GM19438 (cell line): ENCODE results near the gene SCN8A.

Experiments
- ATAC-seq: cut with Tn5 transposase; IDR thresholded peaks from one replicate; pipeline ENCODE4 v1.9.1; 2021; ENCODE audit warnings: low read depth; ENCODE audit not compliant: unreplicated experiment

Gene SCN8A

DNA sequence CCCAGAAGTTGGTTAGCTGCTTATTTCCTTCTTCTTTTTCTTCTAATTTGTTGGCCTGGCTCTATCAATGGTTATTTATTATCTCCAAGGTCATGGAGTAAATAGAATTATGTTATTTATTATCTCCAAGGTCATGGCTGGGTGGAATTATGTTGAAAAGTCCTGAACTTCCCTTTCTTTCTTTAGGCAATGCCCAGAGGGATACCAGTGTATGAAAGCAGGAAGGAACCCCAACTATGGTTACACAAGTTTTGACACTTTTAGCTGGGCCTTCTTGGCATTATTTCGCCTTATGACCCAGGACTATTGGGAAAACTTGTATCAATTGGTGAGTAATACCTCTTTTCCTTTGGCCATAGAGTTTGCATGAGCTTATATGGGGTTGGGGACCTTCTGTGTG, 111.6 kb downstream of the SCN8A start:
- no peak for ATAC-seq

DNA sequence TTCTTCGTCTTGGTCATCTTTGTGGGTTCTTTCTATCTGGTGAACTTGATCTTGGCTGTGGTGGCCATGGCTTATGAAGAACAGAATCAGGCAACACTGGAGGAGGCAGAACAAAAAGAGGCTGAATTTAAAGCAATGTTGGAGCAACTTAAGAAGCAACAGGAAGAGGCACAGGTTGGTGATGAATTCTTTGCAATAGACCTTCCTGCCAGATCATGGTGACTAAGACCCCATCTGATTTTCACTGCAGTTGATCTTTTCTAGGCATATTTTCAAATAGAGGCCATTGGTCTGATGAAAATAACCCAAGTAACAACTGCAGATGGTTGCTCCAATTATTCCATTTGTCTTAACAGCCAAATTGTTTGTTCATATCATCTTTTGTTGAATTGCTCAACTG, 114.4 kb downstream of the SCN8A start:
- no peak for ATAC-seq

DNA sequence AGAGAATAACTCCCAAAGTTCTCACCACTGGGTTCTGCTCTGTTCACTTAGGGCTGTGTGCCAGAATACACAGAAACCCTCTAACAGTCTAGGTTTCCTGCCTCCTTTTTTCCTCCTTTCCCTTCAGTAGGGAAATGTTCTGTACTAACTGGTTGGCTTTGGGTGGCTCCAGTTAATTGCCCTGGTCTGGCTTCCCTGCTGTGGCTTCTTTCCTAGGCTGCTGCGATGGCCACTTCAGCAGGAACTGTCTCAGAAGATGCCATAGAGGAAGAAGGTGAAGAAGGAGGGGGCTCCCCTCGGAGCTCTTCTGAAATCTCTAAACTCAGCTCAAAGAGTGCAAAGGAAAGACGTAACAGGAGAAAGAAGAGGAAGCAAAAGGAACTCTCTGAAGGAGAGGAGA, 115.2 kb downstream of the SCN8A start:
- no peak for ATAC-seq

DNA sequence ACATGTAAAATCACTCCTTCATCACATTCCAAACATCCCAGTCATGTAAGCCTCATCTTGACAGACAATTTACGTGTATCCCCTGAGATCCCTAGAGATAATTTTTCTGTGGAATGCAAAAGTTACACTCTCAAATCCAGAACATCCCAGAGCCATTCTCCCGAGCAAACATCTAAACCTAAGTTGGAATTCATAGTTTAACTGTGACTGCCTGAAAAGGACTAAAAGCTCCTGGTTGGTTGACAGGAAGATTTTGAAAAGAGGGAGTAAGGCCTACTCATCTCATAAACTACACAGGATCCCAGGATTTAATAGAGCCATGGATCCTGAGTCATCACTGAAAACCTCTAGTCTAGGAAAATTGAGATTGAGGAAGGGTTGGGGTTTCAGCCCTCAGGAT, 123.6 kb downstream of the SCN8A start:
- no peak for ATAC-seq

DNA sequence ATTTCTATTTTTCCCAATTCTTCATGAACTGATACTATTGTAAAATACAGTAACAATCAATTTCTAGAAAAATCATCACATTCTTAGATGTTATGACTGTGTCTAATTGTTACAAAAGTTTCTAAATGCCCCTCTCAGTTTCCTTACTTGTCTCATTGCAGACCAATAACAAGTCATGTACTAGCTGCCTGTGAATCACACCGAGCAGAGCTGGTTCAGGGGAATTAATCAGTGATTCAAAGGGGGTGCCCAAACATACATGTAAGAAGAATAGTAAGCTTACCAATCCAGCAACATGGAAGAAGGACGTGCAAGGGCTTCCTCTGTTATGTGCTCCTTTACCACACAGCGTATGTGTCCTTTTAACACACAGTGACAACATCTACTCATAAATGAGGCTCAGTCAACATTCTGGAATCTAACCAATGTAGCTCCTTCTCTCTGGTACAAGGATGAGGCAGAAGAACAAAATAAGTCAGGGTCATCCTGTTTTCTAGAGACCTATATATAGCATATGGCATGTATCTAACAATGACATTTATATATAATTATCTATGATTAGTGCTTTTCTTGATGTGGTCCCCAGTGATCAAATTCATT, 126.4 kb downstream of the SCN8A start:
- ATAC-seq, result no peak

DNA sequence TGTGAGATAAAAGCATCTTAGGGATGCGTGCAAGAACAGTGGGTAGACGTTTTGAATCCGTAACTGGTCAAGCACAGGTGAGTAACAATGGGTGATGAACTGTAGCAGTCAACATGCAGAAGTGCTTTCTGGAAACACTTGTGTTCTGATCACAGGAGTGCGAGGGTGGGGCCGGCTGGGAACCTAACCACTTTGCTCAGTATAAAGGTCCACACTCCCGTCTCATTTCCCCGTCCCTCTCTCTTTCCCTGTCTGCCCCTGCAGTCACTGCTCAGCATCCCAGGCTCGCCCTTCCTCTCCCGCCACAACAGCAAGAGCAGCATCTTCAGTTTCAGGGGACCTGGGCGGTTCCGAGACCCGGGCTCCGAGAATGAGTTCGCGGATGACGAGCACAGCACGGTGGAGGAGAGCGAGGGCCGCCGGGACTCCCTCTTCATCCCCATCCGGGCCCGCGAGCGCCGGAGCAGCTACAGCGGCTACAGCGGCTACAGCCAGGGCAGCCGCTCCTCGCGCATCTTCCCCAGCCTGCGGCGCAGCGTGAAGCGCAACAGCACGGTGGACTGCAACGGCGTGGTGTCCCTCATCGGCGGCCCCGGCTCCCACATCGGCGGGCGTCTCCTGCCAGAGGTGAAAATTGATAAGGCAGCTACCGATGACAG, 130.4 kb downstream of the SCN8A start:
- ATAC-seq, result no peak

DNA sequence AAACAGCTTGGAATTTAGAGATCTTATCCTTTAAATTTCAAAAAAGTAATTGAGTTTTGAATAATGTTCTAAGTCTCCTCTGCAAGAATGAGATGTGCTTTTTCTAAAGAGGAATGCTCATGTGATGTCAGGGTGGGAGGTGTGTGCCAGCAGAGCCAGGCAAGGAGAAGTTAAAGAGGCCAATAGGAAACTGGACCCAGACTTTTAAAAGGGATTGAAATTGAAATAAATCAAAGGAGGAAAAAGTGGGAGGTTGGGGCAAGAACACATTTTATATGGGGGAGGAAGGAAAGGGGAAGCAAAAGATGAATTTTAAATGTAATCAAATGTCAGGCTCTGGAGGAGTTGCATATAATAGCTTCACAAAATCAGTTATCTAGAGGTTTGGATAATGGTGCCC, 131.4 kb downstream of the SCN8A start:
- no peak for ATAC-seq

DNA sequence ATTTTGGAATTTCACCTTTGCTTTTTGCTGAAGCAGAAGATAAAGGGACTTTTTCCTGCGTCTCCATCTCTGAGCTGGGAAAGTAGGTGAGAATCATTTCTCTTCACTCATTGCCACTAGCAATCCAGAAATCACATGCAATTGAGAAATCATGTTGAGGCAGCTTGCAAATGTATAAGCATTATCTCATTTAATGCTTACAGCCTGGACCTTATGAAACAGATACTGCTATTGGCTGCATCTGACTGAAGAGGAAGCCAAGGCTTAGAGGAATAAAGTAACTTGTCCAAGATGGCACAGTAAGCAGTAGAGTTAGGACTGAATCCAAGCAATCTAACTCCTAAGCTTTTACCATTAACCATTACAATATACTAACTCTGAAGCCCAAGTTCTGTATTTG, 135.1 kb downstream of the SCN8A start:
- no peak for ATAC-seq

DNA sequence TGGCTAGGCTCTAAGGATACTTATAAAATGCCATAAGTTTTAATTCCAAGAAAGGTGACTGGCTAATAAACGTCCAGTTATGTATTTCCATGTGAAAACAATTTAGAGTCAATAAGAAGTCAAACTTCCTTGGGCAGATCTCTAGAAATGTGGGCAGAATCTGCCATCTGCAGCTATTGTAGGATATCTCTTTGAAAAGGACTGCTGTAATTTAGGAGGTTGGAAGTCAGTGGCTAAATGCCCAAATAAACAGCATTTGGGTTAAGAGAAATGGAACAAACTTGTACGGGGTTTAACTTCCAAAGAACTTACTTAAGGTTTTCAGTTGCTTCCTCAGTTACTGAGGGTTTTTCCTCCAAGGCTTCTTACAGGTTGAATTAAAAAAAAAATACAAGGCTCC, 135.9 kb downstream of the SCN8A start:
- no peak for ATAC-seq

DNA sequence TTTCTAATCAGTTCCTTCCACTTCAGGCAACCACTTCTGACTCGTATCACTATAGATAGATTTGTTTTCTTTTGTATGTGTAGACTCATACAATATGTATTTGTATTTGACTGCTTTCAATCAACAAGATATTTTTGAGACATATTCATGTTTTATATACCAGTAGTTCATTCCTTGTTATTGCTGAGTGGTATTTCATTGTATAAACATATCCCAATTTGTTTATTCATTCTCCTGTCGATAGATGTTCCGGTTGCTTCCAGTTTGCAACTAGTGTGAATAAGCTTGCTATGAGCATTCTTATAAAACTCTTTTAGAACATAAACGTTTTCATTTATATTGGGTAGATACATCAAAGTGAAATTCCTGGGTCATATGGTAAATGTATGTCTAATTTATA, 138.3 kb downstream of the SCN8A start:
- ATAC-seq, result no peak

DNA sequence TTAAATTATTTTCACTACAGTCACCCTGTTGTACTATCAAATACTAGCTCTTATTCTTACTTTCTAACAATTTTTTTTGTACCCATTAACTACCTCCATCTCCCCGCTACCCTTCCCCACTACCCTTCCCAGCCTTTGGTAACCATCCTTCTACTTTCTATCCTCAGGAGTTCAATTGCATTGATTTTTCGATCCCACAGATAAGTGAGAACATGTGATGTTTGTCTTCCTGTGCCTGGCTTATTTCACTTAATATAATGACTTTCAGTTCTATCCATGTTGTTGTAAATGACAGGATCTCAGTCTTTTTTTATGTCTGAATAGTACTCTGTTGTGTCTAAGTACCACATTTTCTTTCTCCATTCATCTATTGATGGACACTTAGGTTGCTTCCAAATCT, 139.7 kb downstream of the SCN8A start:
- no peak for ATAC-seq

DNA sequence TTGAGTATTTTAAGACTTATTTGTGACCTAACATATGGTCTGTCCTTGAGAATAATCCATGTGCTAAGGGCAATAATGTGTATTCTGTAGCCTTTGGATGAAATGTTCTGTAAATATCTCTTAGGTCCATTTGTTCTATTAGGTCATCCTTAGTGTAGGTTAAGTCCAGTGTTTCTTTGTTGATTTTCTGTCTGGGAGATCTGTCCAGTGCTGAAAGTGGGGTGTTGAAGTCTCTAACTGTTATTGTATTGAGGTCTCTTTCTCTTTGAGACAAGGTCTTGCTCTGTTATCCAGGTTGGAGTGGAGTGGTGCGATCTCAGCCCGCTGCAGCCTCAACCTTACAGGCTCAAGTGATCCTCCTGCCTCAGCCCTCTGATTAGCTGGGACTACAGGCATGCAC, 149.5 kb downstream of the SCN8A start:
- no peak for ATAC-seq

DNA sequence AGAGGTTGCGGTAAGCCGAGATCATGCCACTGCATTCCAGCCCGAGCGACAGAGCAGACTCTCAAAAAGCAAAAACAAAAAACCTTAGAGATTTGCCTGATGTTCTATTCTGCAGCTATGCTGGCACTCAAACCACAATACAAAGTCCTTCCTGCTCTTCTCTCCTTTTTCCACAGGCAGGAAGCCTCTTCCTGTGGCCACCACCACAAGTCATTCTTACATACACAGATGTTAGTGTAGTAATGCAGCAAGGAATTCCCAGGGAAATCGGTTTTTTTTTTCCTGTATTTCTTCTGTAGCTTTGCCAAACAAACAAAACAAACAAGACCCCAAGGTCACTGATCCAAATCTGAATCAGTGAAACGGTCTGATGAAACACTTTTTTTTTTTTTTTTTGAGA, 153.2 kb downstream of the SCN8A start:
- no peak for ATAC-seq

DNA sequence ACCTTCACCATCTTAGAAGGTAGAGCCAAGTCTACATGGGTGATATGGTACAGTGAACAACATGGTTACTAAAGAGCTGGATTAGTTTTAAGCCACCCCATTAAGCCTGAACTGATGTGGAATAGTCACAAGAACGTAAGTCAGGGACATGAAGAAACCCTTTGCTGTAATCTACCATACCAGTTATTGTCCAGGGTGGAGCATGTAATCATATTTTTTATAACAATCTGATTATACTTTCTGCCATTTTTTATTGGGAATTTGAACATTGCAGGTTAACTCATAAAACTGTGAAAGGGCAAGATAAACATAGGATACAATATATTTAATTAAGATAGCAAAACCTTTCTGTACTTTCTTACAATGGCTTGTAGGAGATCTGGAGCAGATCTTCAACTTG, 153.9 kb downstream of the SCN8A start:
- no peak for ATAC-seq

DNA sequence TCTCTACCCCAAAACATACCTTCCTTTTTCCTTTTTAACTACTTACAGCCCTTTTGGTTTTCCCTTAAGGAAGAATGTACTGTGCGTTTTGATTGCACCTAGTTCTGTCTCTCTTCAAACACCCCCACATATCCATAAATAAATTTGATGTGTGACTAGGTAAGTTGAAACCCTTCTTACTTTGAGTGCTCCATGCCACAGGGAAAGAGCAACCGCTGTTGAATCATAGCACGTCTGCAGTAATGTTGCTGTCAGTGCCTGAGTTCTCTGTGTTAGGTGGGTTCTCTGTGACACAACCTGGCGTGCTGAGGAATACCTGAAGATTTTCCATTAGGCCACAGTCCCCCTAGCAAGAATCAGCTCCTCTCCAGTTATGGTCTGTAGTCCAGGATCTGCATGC, 155.4 kb downstream of the SCN8A start:
- no peak for ATAC-seq

DNA sequence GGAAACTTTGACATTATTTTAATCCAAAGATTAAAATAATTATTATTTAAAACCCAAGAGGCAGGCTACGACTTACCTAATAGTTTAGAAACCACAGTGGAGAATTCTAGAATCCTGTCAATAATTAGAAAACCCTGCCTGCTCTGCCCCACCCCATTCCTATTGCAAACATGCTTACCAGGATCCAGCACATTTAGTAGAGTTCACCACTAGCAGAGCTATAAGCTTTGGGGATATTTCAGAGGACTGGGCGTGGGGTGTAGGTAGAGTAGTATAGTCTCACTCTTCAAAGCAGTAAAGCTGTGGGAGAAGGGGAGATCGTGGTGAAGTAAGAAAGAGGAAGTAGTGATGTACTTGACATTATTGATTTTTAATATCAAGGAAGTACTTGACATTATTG, 157.2 kb downstream of the SCN8A start:
- no peak for ATAC-seq

DNA sequence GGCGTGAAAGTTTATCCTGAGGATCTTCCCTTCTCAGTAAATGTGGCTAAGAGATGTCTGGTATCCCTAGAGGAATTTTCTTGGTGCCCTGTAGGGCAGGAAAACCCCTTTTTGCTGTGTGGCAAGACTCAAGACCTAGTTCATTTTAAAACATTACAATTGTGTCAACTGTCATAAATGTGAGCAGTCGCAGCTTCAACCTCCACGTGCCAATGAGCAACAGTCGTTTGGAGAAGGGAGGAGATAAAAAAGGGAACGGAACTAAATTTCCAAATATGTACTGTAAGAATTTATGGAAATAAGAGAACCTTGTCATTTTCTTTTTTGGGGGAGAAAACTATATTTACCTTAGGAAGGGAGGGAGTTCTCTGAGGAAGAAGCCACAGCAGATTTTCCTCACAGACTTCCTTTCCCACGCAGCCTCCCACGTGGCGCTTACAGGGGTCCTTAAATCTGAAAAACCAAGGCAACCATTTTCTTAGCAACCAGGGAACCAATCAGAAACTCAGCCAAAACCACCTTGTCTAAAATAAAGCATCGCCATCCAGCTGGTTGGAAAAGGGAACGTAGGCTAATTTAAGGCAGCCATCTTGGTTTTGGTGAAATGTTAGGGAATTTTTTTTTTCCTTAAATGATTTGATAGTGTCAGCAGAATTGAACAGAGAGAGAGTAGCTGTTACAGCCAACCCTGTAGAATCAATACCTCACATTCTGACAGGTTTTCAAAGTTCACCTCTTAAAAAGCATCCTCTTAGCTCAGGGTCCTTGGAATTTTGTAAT, 158.4 kb downstream of the SCN8A start:
- ATAC-seq, result no peak

DNA sequence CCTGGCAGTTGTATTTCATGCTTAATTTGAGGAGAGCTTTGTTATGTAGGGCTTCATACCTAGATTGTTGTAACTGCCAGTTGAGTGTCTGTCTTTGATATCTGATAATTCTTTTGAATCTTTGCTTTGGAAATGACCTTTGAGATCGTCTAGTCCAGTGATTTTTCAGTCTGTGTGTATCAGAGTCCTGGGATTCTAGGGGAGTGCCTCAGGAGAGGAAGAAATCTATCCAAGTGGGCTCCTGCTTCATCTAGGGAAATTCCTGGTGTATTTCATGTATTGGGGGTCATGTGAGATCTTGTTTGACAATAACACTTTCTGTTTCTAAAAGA, 158.9 kb downstream of the SCN8A start:
- no peak for ATAC-seq

DNA sequence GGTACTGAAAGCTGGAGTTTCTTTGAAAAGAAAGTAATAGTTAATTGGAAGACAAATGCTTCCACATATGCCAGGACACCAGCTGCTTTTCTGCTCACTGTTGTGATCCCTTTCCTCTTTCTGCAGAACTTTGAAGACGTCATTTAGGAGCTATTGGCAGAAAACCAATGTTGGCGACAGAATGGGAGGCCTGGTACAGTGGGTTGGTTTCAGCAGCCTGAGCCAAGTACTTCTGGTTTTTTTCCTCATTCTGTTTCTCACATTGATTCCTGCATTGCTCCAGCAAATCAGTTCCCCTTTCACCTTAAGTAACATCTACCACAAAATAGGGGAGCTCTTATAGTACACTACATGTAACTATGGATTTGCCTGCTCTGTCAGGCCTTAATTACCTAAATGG, 160.6 kb downstream of the SCN8A start:
- ATAC-seq, result no peak

DNA sequence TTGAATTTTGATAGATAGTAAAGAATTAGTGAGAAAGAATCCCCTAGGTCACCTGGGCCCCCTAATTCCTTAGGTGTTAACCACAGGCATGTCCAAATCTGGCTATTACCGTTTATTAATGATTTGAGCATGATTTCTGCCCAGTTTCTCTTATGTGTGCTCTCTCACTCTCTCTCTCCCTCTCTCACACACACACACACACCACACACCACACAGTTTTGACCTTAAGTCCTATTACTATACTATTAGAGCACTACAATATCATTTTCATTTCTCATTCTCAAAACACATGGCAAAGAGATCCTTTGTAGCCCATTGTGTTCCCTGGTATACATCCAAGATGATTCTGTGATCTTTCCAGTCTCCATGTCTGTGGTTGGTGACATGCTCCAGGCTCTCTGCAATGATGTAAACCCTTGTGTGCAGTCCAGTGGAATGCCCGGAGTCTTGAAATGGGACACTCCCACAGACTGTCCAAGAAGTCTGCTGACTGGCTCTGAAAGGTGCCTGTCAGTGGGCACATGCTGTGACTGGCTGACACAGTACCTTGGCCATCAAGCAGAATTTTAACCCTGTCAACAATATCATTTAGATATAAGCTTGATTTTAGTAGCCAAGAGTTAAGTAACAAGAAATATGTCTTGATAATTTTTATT, 161.3 kb downstream of the SCN8A start:
- ATAC-seq, result no peak

DNA sequence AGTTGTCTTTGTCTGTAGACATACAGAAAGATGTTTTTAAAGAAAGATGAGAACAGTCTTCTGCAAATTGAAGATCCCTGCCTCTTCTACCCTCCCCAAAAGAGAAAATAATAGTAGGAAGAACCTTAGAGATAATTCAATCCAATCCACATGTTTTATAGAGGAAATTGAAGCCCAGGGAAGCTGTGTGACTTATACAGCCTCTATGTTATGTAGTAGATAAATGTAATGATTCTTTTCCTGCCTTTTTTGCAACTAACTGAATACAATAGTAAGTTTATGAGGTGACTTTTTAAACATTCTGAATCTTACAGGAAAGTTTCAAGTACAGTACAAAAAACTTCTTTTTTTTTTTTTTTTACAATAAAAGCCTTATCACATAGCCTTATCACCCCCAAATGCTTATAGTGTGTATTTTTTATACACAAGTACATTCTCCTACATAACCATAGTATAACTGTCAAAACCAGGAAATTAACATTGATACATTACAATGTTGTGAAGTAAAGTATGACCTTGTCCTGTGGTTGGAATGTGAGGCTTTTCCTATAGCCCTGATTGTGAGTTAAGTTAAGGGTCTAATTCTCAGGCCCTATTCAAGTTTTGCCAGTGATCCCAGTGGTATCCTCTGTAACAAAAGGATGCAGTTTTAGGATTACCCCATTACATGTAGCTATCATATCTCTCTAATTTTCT, 163.1 kb downstream of the SCN8A start:
- ATAC-seq, result no peak
